Left lung (tissue), 10 donors: ENCODE measurements around the gene SLC17A3. TPM values are rescaled to one million over a fixed set of nuclear protein-coding genes. Genes with fewer than 3 reads are reported as not detected.

Source experiments
- ATAC-seq: fragments of 200-7000 bp; cut with Tn5 transposase; one replicate; pipeline ENCODE4 v1.9.1; 2020; ENCODE audit warnings: moderate library complexity
- DNase-seq, 4 donors: peaks; one replicate each; pipeline ENCODE4 v3.0.0-alpha.2; 2013 to 2020
- H3K27ac ChIP-seq, 2 donors: fragments of 200-600 bp; sonication (generic) in 1 of 2; one replicate each; pipeline versions ENCODE4 v1.5.0 to v1.8.0; 2020 to 2021
- H3K27me3 ChIP-seq, 2 donors: fragments of 200-600 bp; sonication (generic) in 1 of 2; one replicate each; pipeline versions ENCODE4 v1.5.0 to v1.8.0; 2020 to 2021
- H3K36me3 ChIP-seq, 2 donors: fragments of 200-600 bp; sonication (generic) in 1 of 2; one replicate each; pipeline versions ENCODE4 v1.5.0 to v1.8.0; 2020 to 2021
- H3K4me1 ChIP-seq, 2 donors: fragments of 200-600 bp; one replicate each; pipeline ENCODE4 v1.8.0; 2021
- H3K4me3 ChIP-seq, 2 donors: fragments of 200-600 bp; sonication (generic) in 1 of 2; one replicate each; pipeline versions ENCODE4 v1.5.0 to v1.8.0; 2020 to 2021; ENCODE audit warnings: mild to moderate bottlenecking in 1 of 2
- H3K9me3 ChIP-seq, 2 donors: fragments of 200-600 bp; sonication (generic) in 1 of 2; one replicate each; pipeline versions ENCODE4 v1.5.0 to v1.8.0; 2020 to 2021
- CTCF ChIP-seq, 2 donors: fragments of 200-600 bp; sonication (generic) in 1 of 2; IDR thresholded peaks; one replicate each; pipeline versions ENCODE4 v1.5.0 to v1.8.0; 2021; ENCODE audit warnings: antibody characterized with exemption in 2 of 2
- intact Hi-C, 2 donors: fragments of 100-400 bp; cut with DNase I; formaldehyde crosslinking; loops; one replicate each; pipeline versions ENCODE4 v1.11.2 to v1.14.2; 2022
- polyA plus RNA-seq, 6 donors: library from polyadenylated mRNA; unstranded; fragments of 120-200 nt; gene quantifications; one replicate each; pipeline ENCODE4 v1.2.1, GENCODE V29; 2013; ENCODE audit not compliant: insufficient read length in 6 of 6
- total RNA-seq, 2 donors: library from RNA; stranded (reverse); fragmentation: NEBNext Ultra II Directional; extraction: Animal tissue kit (Norgen Biotek cat#: 25700); gene quantifications; one replicate each; pipeline ENCODE4 v1.2.1, GENCODE V29; 2021
- donor health status: DM: no; HTN: yes; CAD: no.
- donor health status: DM: no; HTN: no; CAD: no.

The SLC17A3 gene
- total and polyA plus RNA-seq, 8 donors = 0.11 to 0.22 (median 0.19) TPM; not detected in 4

- no peak for TF ChIP-seq CTCF (IDR thresholded peaks at IDR 0.05)
- H3K27ac ChIP-seq = no peak overlapping the region
- H3K27me3 ChIP-seq = no peaks in the 10 kb centered on the region
Observed at GRCh38 chr6:25892877-25893276, 18.8 kb upstream of the SLC17A3 start.

GRCh38 chr6:25889877-25890853 is 16.1 kb upstream of the SLC17A3 start:
- DNase-seq = peak in 2 of 4 donors; percentile 23 to 54
- Histone ChIP-seq H3K9me3 (no peaks in the 10 kb centered on the region), H3K27me3 (no peaks in the 10 kb centered on the region), H3K4me1 (no peaks in the 10 kb centered on the region), H3K36me3 (no peaks in the 10 kb centered on the region), H3K27ac (no peak overlapping the region), H3K4me3 (no peak overlapping the region)
- peak in 1 of 2 donors; percentile 26 for TF ChIP-seq CTCF (IDR thresholded peaks at IDR 0.05)
- intact Hi-C loops = no loop called here
- peak; percentile 80 for ATAC-seq

More at GRCh38 chr6:25892877-25893276, 18.8 kb upstream of the SLC17A3 start:
- Histone ChIP-seq H3K4me1 (no peaks in the 10 kb centered on the region), H3K4me3 (no peak overlapping the region), H3K9me3 (no peaks in the 10 kb centered on the region), H3K36me3 (no peaks in the 10 kb centered on the region)
- DNase-seq (no peak), ATAC-seq (no peak)
- intact Hi-C loops = no loop called here

- no peak for TF ChIP-seq CTCF (IDR thresholded peaks at IDR 0.05)
- Histone ChIP-seq H3K27ac (no peak overlapping the region), H3K4me3 (no peak overlapping the region), H3K4me1 (no peaks in the 10 kb centered on the region), H3K27me3 (no peaks in the 10 kb centered on the region), H3K36me3 (no peaks in the 10 kb centered on the region), H3K9me3 (no peaks in the 10 kb centered on the region)
- DNase-seq (no peak), ATAC-seq (no peak)
- intact Hi-C loops = no loop called here
Observed at GRCh38 chr6:25888626-25889025, 14.6 kb upstream of the SLC17A3 start.

- H3K9me3 ChIP-seq = no peaks in the 10 kb centered on the region
- no peaks in the 10 kb centered on the region for H3K36me3 ChIP-seq
- DNase-seq (no peak), ATAC-seq (no peak)
- no peaks in the 10 kb centered on the region for H3K4me1 ChIP-seq
- H3K27ac ChIP-seq = no peak overlapping the region
- intact Hi-C loops = no loop called here
- H3K27me3 ChIP-seq = peaks cover 0 to 6% of the 10 kb centered on the region in 2 donors
- no peak overlapping the region for H3K4me3 ChIP-seq
- no peak for TF ChIP-seq CTCF (IDR thresholded peaks at IDR 0.05)
Observed at GRCh38 chr6:25886066-25886465, 12.0 kb upstream of the SLC17A3 start.

GRCh38 chr6:25883991-25884390 is 9.9 kb upstream of the SLC17A3 start:
- Histone ChIP-seq H3K27me3 (peaks cover 0 to 6% of the 10 kb centered on the region in 2 donors), H3K27ac (no peak overlapping the region), H3K4me3 (no peak overlapping the region), H3K36me3 (no peaks in the 10 kb centered on the region), H3K4me1 (no peaks in the 10 kb centered on the region), H3K9me3 (no peaks in the 10 kb centered on the region)
- TF ChIP-seq CTCF (IDR thresholded peaks at IDR 0.05) = no peak
- intact Hi-C loops = no loop called here
- no peak for DNase-seq
- ATAC-seq = no peak
